ENCODE results near the gene HDAC7.
"Not testable (repeated sequence)": the region's sequence is repeated elsewhere in the genome, so short reads cannot be mapped to it uniquely, and the experiment has no call there.

HDAC7 gene

DNA sequence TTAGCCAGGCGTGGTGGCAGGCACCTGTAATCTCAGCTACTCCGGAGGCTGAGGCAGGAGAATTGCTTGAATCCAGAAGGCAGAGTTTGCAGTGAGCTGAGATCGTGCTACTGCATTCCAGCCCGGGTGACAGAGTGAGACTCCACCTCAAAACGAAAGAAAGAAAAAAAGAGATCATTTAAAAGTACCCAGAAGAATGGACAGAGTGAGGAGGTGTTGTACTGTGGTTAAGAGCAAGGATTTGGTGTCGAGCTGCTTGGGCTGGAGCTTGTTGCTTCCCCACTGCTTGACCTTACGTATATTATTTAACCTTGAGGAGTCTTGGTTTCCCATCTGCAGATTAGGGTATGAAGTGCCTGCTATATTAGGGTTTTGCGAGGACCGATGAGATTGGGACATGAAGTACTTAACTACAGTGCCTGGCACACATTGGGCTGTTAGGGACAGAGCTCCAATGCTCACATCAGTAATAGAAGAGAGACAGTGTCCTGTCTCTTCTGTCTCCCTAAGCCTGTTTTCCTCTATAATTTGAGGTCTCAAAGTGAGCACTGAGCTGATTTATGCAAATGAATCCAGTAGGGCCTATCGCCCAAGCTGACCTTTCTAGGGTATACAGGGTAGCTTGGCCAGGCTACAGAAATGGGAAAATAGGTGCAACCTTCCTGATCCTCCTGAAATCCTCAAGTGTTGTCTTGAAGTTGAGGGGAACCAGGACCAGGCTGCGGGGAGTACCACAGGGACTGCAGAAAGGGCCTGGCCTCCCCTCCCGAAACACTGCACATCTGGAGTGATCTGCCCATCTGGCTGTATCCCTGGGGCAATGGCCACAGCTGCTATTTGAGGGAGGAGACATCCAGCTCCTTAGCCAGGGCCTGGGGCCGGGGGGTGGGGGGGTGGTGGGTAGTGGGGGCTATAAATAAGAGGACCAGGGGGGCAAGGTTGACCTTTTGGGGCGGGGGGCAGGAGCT lies 8.6 kb upstream of the HDAC7 start:
- ATAC-seq: no peak
- DNase-seq: peak; percentile 5

DNA sequence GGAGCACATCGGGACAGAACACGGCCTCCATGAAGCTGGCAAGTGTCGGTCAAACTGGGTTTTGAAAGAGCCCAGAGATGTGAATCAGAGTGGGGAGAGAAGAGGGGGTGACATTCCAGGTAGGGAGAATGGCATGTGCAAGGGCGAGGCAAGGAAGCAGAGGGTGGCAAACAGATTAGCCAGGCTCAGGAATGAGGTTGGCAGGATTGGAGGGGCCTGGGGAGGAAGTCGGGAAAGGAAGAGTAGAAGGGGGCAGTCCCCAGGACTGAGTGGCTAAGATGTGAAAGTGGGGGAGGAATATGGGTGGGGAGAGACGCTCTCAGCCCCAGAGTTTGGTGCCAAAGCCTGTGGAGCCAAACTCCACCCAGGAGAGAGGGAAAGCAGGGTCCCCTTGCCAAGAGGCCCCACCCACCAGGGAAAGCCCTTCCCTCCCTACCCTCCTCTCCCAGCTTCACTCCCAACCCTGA lies 5.5 kb upstream of the HDAC7 start:
- DNase-seq: no peak
- no peak for ATAC-seq

DNA sequence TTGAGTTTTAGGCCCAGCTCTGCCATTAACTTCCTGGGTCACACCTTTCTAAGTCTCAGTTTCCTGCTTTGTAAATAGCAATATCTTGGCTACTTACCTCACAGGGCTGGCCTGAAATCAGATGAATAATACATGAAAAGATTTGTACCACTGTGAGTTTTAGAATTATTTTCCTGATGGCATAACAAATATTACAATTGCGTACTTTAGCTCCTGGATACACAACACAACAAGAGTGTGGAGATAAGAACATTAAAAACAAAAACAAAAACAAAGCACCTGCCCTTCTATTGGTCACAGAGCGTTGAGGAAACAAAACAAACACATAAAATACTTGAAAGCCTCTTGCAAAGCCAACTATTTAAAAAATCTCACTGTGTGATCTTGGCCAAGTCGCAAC lies 4.9 kb upstream of the HDAC7 start:
- ATAC-seq (no peak), DNase-seq (no peak)

DNA sequence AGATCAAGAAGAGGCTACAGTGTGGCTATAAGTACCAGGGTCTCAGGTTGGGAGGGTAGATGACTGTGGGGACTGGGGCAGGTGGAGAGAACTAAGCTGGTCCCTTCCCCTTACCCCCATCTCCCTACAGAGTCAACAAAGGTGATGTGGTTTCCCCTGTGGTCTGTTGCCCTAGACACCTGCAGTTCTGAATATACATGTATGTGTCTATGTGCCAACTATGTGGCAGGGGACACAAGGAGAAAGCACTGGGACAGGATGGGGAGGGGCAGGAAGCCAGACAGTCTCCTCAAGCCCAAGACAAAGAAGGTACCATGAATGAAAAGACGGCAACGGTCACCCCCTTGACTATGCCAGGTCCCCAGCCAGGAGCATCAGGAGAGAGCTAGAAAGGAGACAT lies 4.5 kb upstream of the HDAC7 start:
- DNase-seq (no peak), ATAC-seq (no peak)

DNA sequence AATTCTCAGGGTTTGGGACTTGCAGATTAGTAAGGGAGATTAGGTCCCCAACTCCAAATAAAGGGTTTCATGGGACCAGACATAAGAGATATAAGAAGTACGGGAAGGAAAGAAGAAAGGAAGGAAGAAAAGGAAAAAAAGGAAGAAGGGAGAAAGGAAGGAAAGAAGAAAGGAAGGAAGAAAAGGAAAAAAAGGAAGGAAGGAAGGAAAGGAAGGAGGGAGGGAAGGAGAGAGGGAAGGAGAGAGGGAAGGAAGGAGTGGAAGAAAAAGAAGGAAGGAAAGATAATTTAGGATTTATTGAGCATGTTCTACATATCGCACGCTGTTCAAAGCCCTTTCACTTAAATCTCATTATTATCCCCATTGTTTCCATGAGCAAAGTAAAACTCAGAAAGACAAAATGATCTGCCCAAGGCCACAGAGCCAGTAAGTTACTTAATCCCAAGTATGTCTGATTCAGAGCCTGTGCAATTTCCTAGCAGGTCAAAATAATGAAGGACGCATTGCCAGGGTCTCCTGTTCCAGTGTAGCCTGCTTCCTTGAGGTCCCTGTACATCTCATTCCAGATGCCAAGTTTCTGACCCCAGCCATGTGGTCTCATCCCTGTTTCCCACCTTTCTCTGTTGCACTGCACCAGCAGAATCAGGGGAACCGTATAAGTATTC lies 3.9 kb upstream of the HDAC7 start:
- DNase-seq (no peak), ATAC-seq (no peak)

DNA sequence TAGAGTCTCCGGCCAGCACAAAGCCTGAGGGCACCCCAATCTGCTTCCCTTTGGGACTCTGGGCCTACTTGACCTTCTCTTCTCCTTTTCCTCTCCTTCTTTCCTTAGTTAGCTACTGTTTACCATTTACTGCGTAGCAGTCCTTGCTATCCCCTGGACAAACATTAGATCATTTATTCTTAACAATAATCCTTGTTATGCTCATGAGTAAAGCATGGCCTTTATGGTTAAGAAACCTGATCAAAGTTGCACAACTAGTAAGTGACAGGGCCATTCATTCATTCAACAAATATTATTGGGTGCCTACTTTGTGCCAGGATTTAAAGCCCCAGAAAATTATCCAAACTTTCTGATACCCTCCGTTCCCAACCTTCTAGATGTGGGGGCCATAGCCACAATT lies 3.2 kb upstream of the HDAC7 start:
- DNase-seq: no peak
- no peak for ATAC-seq

DNA sequence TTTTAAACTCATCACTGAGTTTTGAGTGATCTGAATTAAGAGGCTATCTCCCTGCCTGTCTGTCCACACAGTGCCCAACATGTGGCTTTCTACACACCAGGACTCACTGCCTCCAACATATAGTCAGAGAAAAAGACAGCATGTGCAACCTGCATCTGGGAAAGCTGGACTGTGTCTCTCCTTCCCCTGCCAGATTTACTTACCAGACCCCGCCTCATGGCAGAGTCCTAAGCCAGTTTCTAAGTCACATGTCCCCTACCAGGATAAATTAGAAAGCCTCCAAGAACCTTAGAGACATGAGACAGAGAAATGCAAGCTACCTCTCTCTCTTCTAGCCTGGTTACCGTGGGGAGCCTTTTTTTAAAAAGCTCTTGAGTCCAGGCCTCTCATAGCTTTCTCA lies 2.7 kb upstream of the HDAC7 start:
- ATAC-seq: no peak
- no peak for DNase-seq

DNA sequence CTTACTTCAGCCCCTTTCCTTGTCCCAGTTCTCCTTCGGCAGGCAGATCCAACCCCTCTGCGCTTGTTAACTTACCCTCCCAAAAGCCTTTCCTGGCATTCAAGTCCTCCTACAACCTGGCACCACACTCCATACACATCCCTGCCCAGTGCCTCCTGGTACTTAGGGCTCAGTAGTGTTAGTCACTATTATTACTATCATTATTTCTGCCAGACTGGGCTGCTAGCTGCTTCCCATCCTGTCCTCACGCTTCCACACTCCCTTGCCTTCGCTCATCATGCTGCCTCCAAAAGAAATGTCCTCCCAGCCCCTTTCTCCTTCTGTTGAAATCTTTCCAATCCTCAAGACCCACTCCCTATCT lies 1.6 kb upstream of the HDAC7 start:
- ATAC-seq (no peak), DNase-seq (no peak)

DNA sequence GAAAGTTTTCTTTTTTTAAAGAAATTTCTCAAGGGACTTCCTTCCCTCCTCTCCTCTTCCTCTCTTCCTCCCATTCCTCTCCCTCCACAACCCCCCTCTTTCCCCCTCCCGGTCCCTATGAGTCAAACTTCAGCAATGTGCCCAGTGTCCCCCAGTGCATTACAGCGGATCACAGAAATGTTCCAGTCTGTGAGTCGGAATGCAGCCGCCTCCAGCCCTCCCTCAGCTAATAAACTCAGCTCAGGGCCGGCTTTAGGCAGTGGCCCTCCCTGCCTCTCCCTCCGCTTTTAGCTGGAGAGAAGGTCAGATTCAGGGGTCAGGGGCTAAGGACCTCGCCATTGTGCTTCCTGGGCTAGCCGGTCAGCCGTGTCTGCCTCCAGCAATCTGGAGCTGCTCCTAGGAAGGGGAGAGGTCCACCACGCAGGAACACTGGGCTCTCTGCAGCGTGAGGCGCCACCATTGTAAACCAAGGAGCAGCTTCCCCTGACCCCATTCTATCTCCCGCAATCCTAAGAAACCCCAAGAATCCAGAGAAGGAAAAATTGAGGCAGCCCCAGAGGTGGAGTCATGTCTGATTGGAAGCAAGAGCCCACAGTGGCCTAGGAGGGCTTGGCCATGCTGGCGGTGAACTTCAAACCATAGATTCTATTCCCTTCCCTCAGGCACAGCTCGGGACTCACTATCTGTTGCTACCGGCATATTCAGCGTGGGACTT lies 1.1 kb upstream of the HDAC7 start:
- DNase-seq: no peak
- ATAC-seq: no peak

DNA sequence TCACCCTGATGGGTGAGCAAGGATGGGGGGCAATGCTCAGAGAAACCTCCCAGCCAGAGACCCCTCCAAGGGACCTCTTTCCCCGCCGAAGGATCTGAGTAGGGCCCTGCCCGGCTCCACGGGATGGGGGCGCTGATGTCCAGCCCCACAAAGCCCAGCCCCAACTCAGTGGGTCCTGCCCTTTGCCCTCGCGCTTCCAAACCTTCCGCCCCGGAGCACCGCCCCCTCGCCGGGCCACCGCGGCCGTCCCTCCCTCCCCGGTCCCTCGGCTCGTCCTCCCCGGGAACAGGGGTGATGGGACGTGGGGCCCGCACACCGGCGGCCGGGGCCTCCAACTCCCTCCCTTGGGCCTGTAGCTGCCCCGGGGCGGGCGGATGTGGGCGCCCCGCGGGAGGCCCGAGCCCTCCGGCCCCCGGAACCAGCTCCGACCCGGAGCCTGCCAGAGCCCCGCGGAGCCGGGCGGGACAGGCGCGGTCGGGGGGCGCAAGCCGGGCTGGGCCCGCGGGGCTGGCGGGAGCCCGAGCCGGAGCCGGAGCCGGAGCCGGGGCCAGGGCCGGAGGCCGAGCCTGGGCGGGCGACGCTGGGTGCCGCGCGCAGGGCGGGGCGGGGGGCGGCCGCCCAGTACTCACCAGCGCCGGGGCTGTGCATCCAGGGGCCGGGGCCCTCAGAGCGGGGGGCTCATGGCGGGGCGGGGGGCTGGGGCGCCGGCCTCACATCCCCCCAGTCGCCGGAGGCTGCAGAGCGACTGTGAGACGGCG lies 386 bp downstream of the HDAC7 start:
- peak; percentile 78 for DNase-seq
- ATAC-seq: peak; percentile 11

DNA sequence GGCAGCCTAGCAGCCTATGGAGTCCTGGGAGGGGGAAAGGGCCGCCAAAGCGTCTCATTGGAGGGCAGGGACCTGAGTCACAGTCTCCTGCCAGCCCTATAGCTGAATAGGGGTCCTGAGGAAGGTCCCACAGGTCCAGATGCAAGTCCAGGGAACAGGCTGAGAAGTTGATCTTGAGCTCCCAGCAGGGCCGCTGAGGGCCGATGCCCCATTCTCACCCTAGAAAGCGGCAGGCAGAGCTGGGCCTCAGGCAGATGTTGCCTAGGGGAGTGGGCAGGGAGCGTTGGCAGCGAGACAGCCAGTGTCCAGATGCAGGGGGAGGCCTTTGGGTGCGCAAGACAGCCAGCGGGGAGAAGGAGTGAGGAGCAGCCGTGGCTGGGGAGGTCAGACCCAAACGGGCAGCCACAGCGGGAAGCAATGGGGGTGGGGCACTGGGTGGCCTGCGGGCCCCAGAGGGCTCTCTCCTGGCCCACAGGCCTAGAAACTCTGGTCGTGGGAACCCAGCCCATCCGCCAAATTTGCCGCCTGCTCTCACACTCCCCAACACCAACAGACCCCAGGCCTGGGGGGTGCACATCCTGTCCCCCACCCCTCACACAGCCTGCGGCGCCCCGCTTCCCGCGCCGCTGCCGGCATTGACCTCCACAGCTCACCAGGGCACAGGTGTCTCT lies 1.1 kb downstream of the HDAC7 start:
- ATAC-seq: peak; percentile 15
- DNase-seq: peak; percentile 64

DNA sequence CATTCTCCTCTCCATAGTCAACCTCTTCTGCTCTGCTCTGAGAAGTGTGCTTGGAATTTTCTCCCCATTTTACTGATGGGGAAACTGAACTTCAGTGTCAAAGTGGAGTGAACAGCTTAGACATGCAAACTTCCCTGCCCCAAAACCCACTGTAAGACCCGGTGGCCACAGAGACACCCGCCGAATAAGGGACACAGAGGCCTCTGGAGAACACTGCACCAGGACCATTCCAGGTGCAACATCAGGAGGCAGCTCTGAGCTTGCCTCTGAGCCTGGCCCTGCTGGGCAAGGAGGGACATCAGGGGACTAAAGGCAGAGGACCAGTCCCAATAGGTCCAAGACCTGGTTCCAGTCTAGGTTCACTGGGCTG lies 1.7 kb downstream of the HDAC7 start:
- no peak for DNase-seq
- no peak for ATAC-seq

DNA sequence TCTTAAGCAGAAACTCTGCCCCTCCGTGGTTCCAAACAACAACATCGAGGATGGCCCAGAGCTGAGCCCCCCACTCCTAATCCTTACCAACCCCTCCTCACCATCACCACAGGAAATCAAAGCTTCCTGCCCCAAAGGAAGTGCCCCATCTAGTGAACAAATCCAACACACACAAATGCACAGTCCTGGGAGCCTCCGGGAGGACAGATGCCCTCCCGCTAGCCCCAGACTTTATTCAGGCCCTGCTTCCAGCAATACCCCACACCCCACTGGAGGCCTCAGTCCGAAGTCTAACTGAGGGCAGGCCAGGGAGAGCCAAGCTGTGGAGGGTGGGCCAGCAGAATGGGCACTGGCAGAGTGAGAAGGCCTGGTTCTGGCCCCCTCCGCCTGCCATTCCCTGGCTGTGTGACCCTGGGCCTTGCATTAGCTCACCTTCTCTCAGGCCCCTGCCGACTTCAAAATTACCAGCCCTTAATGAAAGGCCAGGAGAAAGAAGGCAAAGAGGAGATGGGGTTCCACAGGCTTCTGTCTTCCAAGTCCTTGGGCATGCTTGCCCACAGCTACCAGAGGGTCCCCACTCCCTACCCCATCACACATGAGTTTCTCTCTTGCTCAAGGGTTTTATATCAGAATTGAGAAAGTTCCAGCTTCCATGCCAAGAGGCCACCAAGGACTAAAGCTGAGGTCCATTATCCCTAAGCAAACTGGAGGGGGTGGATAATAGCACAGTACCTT lies 2.3 kb downstream of the HDAC7 start:
- ATAC-seq: no peak
- no peak for DNase-seq

DNA sequence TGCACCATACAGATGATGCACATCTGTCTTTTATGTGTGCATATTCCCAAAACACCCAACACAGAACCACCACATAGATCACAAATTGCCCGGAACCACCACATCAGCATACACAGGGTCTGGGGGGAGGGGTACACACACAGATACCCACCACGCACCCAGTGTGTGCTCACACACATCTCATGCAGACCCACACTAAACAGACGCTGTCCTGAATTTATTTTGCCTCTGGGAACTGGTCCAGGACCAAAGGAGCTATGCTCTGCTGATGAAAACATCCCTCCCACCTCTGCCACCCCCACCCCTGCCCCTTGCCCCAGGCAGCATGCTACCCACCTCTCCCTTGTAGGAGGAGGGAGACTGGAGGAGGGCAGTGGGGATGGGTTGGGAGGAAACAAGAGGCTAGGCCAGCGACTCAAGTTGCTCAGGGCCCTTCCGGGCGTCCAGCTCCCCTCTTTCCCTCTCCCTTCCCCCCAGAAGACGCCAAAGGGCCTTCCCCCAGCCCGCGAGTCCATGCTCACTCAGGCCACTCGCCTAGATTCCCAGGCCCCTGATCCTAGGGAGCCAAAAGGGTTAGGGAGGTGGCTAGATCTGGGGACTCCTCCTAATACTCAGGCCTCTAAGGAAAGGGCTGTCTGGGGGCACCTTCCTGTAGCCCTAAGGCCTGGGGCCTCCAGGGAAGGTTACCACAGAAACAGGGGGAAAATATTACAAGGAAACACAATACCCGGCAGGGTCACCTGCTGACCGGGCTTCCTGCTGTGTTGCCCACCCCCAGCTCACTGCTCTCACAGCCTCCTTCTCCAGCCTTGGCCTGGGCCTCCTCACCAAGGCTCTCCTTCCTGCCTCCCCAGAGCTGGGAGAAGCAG lies 3.1 kb downstream of the HDAC7 start:
- ATAC-seq: no peak
- peak; percentile 48 for DNase-seq

DNA sequence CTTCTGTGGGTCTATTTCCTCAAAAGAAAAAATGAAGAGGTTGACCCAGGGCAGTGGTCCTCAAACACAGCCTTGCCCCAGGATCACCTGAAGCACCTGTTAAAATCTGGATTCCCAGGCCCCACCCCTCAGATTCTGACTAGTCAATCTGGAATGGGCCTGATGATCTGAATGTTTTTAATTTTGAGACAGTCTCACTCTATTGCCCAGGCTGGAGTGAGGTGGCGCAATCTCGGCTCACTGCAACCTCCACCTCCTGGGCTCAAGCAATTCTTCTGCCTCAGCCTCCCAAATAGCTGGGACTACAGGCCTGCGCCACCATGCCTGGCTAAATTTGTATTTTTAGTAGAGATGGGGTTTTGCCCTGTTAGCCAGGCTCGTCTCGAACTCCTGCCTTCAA lies 4.3 kb downstream of the HDAC7 start:
- not testable (repeated sequence) for ATAC-seq, DNase-seq

DNA sequence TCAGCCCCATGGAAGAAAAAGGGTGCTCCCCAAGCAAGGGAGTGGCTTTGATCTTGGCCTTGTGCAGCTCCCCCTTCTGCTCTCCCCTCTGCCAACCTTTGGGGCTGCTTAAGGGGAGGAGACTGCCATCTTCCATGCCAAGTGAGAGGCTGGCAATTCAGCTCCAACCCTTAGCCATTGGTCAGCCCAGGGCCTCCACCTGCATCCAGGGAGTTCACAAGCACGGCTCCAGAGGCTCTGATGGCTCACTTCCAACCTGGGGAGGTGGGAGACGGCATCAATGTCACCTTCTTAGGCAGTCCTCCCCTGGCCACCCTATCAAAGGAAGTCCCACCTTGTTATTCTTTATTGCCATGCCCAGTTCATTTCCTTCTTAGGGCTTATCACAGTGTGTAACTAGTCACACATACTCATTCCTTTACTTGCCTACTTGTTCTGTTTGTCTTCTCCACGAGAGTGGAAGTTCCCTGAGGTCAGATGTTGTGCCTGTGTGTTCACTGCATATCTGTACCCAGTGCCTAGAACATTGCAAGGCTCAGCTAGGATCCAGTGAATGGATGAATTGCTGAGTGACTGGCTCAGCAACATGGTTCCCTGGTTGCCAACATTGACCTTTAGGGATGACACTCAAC lies 5.0 kb downstream of the HDAC7 start:
- ATAC-seq (peak; percentile 29), DNase-seq (no peak)

DNA sequence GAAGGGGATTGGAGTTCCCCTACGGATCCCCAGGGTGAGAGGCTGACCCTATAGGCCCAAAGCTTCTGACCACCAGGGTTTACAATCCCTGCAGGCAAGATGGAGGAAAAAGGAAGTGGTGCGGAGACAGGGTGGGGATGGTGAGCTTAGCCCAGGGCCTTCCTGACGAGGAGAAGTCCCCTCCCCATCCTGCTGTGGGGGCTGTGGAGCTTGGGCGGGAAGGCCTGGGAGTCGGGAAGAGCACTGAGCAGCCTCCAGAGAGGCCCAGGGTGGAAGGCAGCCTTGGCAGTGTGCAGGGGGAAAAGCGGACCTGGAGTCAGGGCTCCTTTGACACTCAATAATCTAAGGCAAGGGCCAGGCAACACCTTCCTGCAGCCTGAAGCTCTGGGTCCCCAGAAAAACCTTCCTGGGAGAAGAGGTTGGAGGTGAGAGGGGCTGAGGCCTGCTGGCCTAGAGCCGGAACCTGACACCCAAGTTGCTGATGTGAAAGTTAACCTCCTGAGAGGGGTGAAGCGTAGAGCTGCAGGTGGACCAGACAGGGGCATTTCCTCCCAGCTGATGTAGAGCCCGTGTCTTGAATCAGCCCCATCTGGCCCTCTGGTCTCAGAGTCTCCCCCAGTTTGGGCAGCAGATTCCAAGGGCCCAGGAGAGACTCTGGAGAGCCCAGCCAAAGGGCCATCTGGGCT lies 6.0 kb downstream of the HDAC7 start:
- DNase-seq: peak; percentile 40
- ATAC-seq: no peak

DNA sequence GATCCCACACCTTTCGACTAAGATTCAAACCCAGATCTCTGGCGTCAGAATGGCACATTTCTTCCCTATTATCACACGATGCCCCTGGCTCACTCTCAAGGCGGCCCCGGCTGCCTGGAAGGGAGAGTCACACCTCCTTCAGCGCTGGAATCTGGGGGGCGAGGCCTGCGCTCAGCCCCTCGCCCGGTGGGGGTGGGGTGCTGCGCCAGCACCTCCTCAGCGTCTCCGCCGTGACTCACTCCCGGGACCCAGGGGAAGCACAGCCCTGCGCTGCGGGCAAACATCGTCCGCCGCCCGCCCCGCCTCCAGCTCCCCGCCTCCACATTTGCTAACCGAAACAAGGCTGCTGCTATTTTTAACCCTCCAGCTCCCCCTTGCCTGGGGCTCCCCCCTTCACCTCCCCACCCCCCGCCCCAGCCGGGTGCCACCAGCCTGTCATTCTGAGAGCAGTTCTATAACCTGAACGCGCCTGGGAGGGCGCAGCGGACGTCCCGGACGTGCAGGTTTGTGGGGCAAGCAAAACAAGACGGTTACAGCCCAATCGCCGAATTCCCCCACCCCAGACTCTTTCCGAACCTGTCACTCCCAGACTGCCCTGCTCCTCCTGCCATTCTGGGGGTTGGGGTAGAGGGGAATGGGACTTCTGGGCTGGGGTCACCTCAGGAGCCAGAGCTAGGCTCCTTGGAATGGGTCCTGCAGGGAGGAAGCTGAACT lies 6.7 kb downstream of the HDAC7 start:
- peak; percentile 70 for ATAC-seq
- peak; percentile 94 for DNase-seq

Data from stimulated activated naive CD8-positive, alpha-beta T cell treated with anti-CD3 and anti-CD28 coated beads, Interleukin-15, Interleukin-2, amounts not matched to agents 100 U/mL and 50 U/mL, for 24 hours (primary cell).